HG03060 (cell line): ENCODE data around the gene CLMP.
"Not testable (repeated sequence)": the region's sequence is repeated elsewhere in the genome, so short reads cannot be mapped to it uniquely, and the experiment has no call there.

ENCODE experiments used
- ATAC-seq: cut with Tn5 transposase; IDR thresholded peaks from one replicate; pipeline ENCODE4 v1.9.1; 2021; ENCODE audit warnings: low read depth, moderate number of reproducible peaks; ENCODE audit not compliant: unreplicated experiment

Gene CLMP

GRCh38 chr11:123219066-123219690 is 24.1 kb upstream of the CLMP start:
- no peak for ATAC-seq

GRCh38 chr11:123218451-123218850 is 23.4 kb upstream of the CLMP start:
- no peak for ATAC-seq

GRCh38 chr11:123217897-123218296 is 22.8 kb upstream of the CLMP start:
- ATAC-seq: no peak

GRCh38 chr11:123216249-123216648 is 21.2 kb upstream of the CLMP start:
- ATAC-seq: no peak

GRCh38 chr11:123214940-123215339 is 19.9 kb upstream of the CLMP start:
- no peak for ATAC-seq

GRCh38 chr11:123214396-123214795 is 19.3 kb upstream of the CLMP start:
- ATAC-seq: no peak

- no peak for ATAC-seq
Measured at GRCh38 chr11:123213307-123213771, 18.3 kb upstream of the CLMP start.

GRCh38 chr11:123212406-123212805 is 17.4 kb upstream of the CLMP start:
- no peak for ATAC-seq

GRCh38 chr11:123211981-123212380 is 16.9 kb upstream of the CLMP start:
- ATAC-seq: no peak

GRCh38 chr11:123211149-123211852 is 16.3 kb upstream of the CLMP start:
- ATAC-seq: no peak

GRCh38 chr11:123209591-123209990 is 14.5 kb upstream of the CLMP start:
- no peak for ATAC-seq

GRCh38 chr11:123206791-123207434 is 11.9 kb upstream of the CLMP start:
- ATAC-seq: no peak

- not testable (repeated sequence) for ATAC-seq
Measured at GRCh38 chr11:123206055-123206454, 11.0 kb upstream of the CLMP start.

GRCh38 chr11:123203934-123204333 is 8.9 kb upstream of the CLMP start:
- ATAC-seq: no peak

- no peak for ATAC-seq
Measured at GRCh38 chr11:123203471-123203870, 8.4 kb upstream of the CLMP start.

GRCh38 chr11:123202155-123203151 is 7.4 kb upstream of the CLMP start:
- ATAC-seq: no peak

- no peak for ATAC-seq
Measured at GRCh38 chr11:123200264-123200663, 5.2 kb upstream of the CLMP start.

GRCh38 chr11:123197711-123198110 is 2.7 kb upstream of the CLMP start:
- no peak for ATAC-seq

GRCh38 chr11:123196060-123196714 is 1.1 kb upstream of the CLMP start:
- no peak for ATAC-seq
